ENCODE data around the gene CTRL. TPM values are rescaled to one million over a fixed set of nuclear protein-coding genes. Genes with fewer than 3 reads are reported as not detected.
"Not testable (repeated sequence)": the region's sequence is repeated elsewhere in the genome, so short reads cannot be mapped to it uniquely, and the experiment has no call there.

CTRL gene
- polyA plus RNA-seq, 1 donor: 4.3 TPM

GRCh38 chr16:67924140-67924906, 7.3 kb downstream of the CTRL start:
- DNase-seq (ENCODE audit: low read depth): no peak

DNA sequence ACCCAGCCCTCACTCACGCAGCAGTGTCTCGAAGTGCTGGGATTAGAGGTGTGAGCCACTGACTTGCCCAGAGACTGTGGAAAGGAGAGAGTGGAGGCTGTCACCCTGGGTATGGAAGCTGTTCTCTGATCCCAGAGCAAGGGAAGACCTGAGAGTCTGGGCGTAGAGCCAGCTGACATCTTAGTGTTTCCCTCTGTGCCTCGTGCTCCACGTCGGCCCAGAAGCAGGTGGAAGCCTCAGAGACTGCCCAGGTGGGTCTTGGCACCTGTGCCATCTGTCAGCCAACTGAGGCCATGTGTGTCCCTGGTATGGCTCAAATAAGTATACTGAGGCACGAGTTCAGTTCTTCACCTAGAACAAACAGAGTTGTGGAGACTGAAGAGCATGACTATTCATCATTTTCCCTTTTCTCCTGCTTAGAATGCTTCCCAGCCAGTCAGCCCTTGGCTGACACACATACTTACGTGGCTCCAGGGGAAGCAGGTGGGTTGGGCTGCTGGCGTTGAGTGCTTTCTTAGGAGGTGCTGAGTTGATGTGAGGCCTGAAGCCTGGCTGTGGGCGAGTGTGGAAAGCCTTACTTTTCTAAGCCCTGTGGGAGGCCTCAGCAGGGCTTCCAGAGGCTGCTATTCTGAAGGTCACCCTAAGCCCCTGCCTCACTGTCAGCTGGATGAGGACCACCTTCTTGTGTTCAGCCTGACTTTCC, 8.1 kb downstream of the CTRL start:
- DNase-seq (ENCODE audit: low read depth): no peak

DNA sequence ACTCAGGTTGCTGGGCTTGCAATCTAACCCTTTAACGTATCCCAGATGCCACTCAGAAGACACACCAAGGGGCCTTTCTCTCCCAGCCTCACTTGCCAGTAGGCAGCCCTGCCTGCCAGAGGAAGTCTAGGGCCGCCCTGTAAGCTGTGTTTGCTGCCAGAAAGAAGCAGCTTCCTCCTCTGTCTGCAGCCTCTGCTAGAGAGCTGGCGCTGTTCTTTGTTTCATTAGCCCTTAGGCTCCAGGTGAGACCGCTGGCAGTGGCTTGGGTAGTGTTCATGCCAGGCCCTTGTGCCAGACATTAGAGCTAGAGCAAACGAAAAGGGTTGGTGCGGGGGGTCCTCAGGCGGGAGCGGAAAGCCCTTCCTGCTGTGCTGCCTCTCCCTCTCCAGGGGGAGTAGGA, 8.9 kb downstream of the CTRL start:
- no peak for DNase-seq (ENCODE audit: low read depth)

- DNase-seq (ENCODE audit: low read depth): no peak
These were observed 9.4 kb downstream of the CTRL start for GRCh38 chr16:67922221-67922620.

- DNase-seq (ENCODE audit: low read depth): no peak
These were observed 11.9 kb downstream of the CTRL start for GRCh38 chr16:67919622-67920221.

GRCh38 chr16:67917852-67918236, 13.8 kb downstream of the CTRL start:
- no peak for DNase-seq (ENCODE audit: low read depth)

- DNase-seq (ENCODE audit: low read depth): no peak
These were observed 14.4 kb downstream of the CTRL start for GRCh38 chr16:67917140-67917851.

GRCh38 chr16:67915831-67916723, 15.6 kb downstream of the CTRL start:
- DNase-seq (ENCODE audit: low read depth): no peak

- not testable (repeated sequence) for DNase-seq (ENCODE audit: low read depth)
These were observed 16.2 kb downstream of the CTRL start for GRCh38 chr16:67915496-67915769.

- no peak for DNase-seq (ENCODE audit: low read depth)
These were observed 16.7 kb downstream of the CTRL start for GRCh38 chr16:67914758-67915495.

- no peak for DNase-seq (ENCODE audit: low read depth)
These were observed 21.5 kb downstream of the CTRL start for GRCh38 chr16:67910158-67910557.

DNA sequence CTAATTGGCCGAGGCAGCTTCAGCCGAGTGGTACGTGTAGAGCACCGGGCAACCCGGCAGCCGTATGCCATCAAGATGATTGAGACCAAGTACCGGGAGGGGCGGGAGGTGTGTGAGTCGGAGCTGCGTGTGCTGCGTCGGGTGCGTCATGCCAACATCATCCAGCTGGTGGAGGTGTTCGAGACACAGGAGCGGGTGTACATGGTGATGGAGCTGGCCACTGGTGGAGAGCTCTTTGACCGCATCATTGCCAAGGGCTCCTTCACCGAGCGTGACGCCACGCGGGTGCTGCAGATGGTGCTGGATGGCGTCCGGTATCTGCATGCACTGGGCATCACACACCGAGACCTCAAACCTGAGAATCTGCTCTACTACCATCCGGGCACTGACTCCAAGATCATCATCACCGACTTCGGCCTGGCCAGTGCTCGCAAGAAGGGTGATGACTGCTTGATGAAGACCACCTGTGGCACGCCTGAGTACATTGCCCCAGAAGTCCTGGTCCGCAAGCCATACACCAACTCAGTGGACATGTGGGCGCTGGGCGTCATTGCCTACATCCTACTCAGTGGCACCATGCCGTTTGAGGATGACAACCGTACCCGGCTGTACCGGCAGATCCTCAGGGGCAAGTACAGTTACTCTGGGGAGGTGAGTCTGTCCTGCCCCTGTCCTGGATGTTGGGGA, 22.5 kb downstream of the CTRL start:
- no peak for DNase-seq (ENCODE audit: low read depth)

- DNase-seq (ENCODE audit: low read depth): no peak
These were observed 24.1 kb downstream of the CTRL start for GRCh38 chr16:67907397-67908180.

DNA sequence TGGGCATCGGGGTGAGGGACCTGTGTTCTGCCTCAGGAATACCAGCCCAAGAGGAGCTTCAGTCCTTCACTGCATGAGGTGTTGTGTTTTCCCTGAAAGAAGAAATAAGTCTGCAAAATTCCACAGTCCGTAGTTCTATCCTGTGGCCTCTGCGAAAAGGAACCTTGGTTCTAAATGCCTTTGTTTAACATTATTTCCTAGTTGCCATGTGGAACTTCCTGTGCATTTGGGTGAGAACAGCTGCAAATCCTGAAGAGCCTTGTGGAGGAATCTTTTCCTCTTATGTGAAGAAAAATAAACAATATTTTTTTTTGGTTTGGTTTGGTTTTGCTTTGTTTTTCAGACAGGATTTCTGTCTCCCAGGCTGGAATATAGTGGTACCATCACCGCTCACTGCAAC, 28.8 kb downstream of the CTRL start:
- DNase-seq (ENCODE audit: low read depth): no peak

- no peak for DNase-seq (ENCODE audit: low read depth)
These were observed 29.9 kb downstream of the CTRL start for GRCh38 chr16:67901734-67902133.

GRCh38 chr16:67897231-67897630, 34.4 kb downstream of the CTRL start:
- no peak for DNase-seq (ENCODE audit: low read depth)

- DNase-seq (ENCODE audit: low read depth): no peak
These were observed 37.8 kb downstream of the CTRL start for GRCh38 chr16:67893743-67894399.

GRCh38 chr16:67892899-67893742, 38.5 kb downstream of the CTRL start, which contains the start of gene PSKH1:
TSS of gene PSKH1 (plus strand) at chr16:67893254. CDS start at chr16:67908750, 15,496 bp downstream.
- DNase-seq (ENCODE audit: low read depth): peak; percentile 85
